Thyroid gland (tissue), 4 donors: ENCODE data around the gene SP7. TPM values are rescaled to one million over a fixed set of nuclear protein-coding genes. Genes with fewer than 3 reads are reported as not detected.

Source experiments
- DNase-seq, 2 donors: peaks; one replicate each; pipeline ENCODE4 v3.0.0-alpha.2; 2019
- H3K27ac ChIP-seq, 3 donors: fragments of 200-600 bp; sonication (generic); 1 replicate in 2 of 3; 2 replicates in 1 of 3; pipeline ENCODE4 v1.5.1; 2016 to 2019; ENCODE audit warnings: mild to moderate bottlenecking in 1 of 3, moderate library complexity in 1 of 3
- H3K27me3 ChIP-seq: fragments of 200-600 bp; sonication (generic); one replicate; pipeline ENCODE4 v1.5.1; 2019
- H3K36me3 ChIP-seq, 2 donors: fragments of 200-600 bp; sonication (generic); one replicate each; pipeline ENCODE4 v1.5.1; 2016 to 2019
- H3K4me1 ChIP-seq, 2 donors: fragments of 200-600 bp; sonication (generic); one replicate each; pipeline ENCODE4 v1.5.1; 2017 to 2019
- H3K4me3 ChIP-seq, 3 donors: fragments of 200-600 bp; sonication (generic); replicated peaks in 1 of 3; 1 replicate in 2 of 3; 2 replicates in 1 of 3; pipeline ENCODE4 v1.5.1; 2016; ENCODE audit warnings: mild to moderate bottlenecking in 1 of 3
- H3K9me3 ChIP-seq: fragments of 200-600 bp; sonication (generic); one replicate; pipeline ENCODE4 v1.5.1; 2017
- POLR2A ChIP-seq, 2 donors: fragments of 450-650 bp; IDR thresholded peaks; one replicate each; pipeline ENCODE4 v1.6.1; 2017; ENCODE audit warnings: antibody characterized with exemption in 2 of 2, mild to moderate bottlenecking in 2 of 2, moderate library complexity in 1 of 2
- WGBS, 2 donors: methylation state at CpG; one replicate each; pipeline ENCODE4 v1.1.5; 2017; 5-methylcytosine and 5-hydroxymethylcytosine counted together
- intact Hi-C: fragments of 100-400 bp; cut with DNase I; formaldehyde crosslinking; loops from one replicate; pipeline ENCODE4 v1.15.1; 2023
- total RNA-seq, 4 donors: library from RNA; depleted of rRNA; stranded (reverse); fragments of >200 nt; gene quantifications; one replicate each; pipeline ENCODE4 v1.2.3, GENCODE V29; 2016
- TF ChIP-seq, protein P1 (sequence below), 6 experiments: fragments of 200-600 bp in 3 of 6; fragments of 450-650 bp in 3 of 6; sonication (generic) in 3 of 6; IDR thresholded peaks; one replicate each; pipeline ENCODE4 v1.5.1; 2016 to 2019; ENCODE audit warnings: antibody characterized with exemption in 6 of 6, mild to moderate bottlenecking in 2 of 6, inconsistent platforms in 1 of 6, moderate library complexity in 1 of 6

The SP7 gene
- total RNA-seq, 4 donors from 2014 or later = not detected

DNA sequence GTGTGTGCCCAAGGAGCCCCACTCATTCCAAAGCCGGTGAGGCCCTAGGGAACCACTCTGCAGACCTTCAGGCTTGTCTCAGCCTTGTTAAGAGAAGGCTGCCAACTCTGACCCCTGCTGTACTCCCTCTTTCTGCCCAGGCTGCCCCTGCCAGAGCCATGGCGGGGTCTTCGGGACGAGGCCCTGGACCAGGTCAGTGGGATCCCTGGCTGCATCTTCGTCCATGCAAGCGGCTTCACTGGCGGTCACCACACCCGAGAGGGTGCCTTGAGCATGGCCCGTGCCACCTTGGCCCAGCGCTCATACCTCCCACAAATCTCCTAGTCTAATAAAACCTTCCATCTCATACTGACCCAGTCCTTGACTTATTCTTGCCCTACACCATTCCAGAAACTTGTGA lies 29.3 kb downstream of the SP7 start:
- Histone ChIP-seq H3K4me1 (no peaks in the 10 kb centered on the region), H3K36me3 (peaks cover 47 to 52% of the 10 kb centered on the region in 2 donors), H3K9me3 (no peaks in the 10 kb centered on the region), H3K27ac (no peak overlapping the region), H3K4me3 (no peak overlapping the region), H3K27me3 (no peaks in the 10 kb centered on the region)
- WGBS, 2 donors = 95 to 96% methylated on average over 10 of the region's 10 CpGs
- intact Hi-C loops = no loop called here
- no peak for DNase-seq
- TF ChIP-seq, protein P1, sequence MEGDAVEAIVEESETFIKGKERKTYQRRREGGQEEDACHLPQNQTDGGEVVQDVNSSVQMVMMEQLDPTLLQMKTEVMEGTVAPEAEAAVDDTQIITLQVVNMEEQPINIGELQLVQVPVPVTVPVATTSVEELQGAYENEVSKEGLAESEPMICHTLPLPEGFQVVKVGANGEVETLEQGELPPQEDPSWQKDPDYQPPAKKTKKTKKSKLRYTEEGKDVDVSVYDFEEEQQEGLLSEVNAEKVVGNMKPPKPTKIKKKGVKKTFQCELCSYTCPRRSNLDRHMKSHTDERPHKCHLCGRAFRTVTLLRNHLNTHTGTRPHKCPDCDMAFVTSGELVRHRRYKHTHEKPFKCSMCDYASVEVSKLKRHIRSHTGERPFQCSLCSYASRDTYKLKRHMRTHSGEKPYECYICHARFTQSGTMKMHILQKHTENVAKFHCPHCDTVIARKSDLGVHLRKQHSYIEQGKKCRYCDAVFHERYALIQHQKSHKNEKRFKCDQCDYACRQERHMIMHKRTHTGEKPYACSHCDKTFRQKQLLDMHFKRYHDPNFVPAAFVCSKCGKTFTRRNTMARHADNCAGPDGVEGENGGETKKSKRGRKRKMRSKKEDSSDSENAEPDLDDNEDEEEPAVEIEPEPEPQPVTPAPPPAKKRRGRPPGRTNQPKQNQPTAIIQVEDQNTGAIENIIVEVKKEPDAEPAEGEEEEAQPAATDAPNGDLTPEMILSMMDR (IDR thresholded peaks at IDR 0.05) = no peak
- no peak for TF ChIP-seq POLR2A (IDR thresholded peaks at IDR 0.05)

GRCh38 chr12:53302903-53303302 lies 33.3 kb downstream of the SP7 start:
- TF ChIP-seq, protein P1 (IDR thresholded peaks at IDR 0.05) = no peak
- TF ChIP-seq POLR2A (IDR thresholded peaks at IDR 0.05) = no peak
- Histone ChIP-seq H3K27me3 (no peaks in the 10 kb centered on the region), H3K9me3 (no peaks in the 10 kb centered on the region), H3K36me3 (peaks cover 29 to 46% of the 10 kb centered on the region in 2 donors), H3K4me1 (peaks cover 16 to 25% of the 10 kb centered on the region in 2 donors), H3K27ac (no peak overlapping the region), H3K4me3 (no peak overlapping the region)
- intact Hi-C loops = no loop called here
- DNase-seq = no peak
- WGBS, 2 donors = 93 to 96% methylated on average over 3 to 5 of the region's 5 CpGs

- no peaks in the 10 kb centered on the region for H3K9me3 ChIP-seq
- TF ChIP-seq, protein P1 (IDR thresholded peaks at IDR 0.05) = no peak
- no peak for TF ChIP-seq POLR2A (IDR thresholded peaks at IDR 0.05)
- no peak for DNase-seq
- H3K27me3 ChIP-seq = no peaks in the 10 kb centered on the region
- peaks cover 37 to 45% of the 10 kb centered on the region in 2 donors for H3K4me1 ChIP-seq
- WGBS, 2 donors = 3 to 4% methylated on average over 12 of the region's 12 CpGs
- peak overlapping the region in 2 of 3 donors; percentile 43 to 68 for H3K27ac ChIP-seq
- peak overlapping the region in 2 of 3 donors; percentile 67 for H3K4me3 ChIP-seq
- peaks cover 10 to 23% of the 10 kb centered on the region in 2 donors for H3K36me3 ChIP-seq
- intact Hi-C loops = no loop called here
These were observed 36.0 kb downstream of the SP7 start for GRCh38 chr12:53300187-53300586.

GRCh38 chr12:53299454-53300180 lies 36.5 kb downstream of the SP7 start, which contains the start of gene MYG1:
MYG1 (plus strand) TSS chr12:53299695; CDS start chr12:53299738, 43 bp downstream.
- Histone ChIP-seq H3K36me3 (peaks cover 10 to 23% of the 10 kb centered on the region in 2 donors), H3K27ac (peak within 1 kb of the TSS; percentile 11 to 76 (median 68)), H3K27me3 (no peaks in the 10 kb centered on the region), H3K9me3 (no peaks in the 10 kb centered on the region), H3K4me3 (peak within 1 kb of the TSS; percentile 37 to 67 (median 67)), H3K4me1 (peaks cover 40 to 50% of the 10 kb centered on the region in 2 donors)
- intact Hi-C loops = no loop called here
- WGBS, 2 donors = 2 to 3% methylated on average over 33 to 43 of the region's 51 CpGs
- DNase-seq = peak; percentile 81 to 83
- TF ChIP-seq, protein P1 (IDR thresholded peaks at IDR 0.05) = peak in 1 of 6 experiments; percentile 25
- TF ChIP-seq POLR2A (IDR thresholded peaks at IDR 0.05) = peak in 1 of 2 donors; percentile 61

DNA sequence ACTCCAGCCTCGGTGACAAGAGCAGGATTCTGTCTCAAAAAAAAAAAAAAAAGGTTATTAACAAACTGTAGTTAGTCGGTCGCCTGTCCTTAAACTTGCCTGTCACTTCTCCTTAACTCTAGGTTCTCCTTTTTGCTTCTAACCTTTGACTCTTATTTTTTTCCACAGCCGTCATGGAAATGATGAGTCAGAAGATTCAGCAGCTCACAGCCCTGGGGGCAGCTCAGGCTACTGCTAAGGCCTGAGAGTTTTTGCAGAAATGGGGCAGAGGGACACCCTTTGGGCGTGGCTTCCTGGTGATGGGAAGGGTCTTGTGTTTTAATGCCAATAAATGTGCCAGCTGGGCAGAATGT lies 37.1 kb downstream of the SP7 start:
- Histone ChIP-seq H3K27me3 (no peaks in the 10 kb centered on the region), H3K9me3 (no peaks in the 10 kb centered on the region), H3K27ac (peak overlapping the region; percentile 11 to 76 (median 68)), H3K4me3 (peak overlapping the region in 1 of 3 donors; percentile 67), H3K4me1 (peaks cover 40 to 52% of the 10 kb centered on the region in 2 donors), H3K36me3 (peaks cover 10 to 23% of the 10 kb centered on the region in 2 donors)
- TF ChIP-seq, protein P1 (IDR thresholded peaks at IDR 0.05) = peak in 1 of 6 experiments; percentile 8
- no peak for TF ChIP-seq POLR2A (IDR thresholded peaks at IDR 0.05)
- 69 to 74% methylated on average over 5 of the region's 5 CpGs for WGBS, 2 donors
- DNase-seq = no peak
- intact Hi-C loops = no loop called here
